NCI-H345 treated with DMSO at 0.1 percent for 48 hours (cell line): ENCODE data around the gene KIF22.
A peak's percentile ranks its signal among the peaks of the same experiment; 100 is the strongest.
"Not testable (repeated sequence)": the region's sequence is repeated elsewhere in the genome, so short reads cannot be mapped to it uniquely, and the experiment has no call there.

ENCODE experiments used
- DNase-seq: peaks from one replicate; lab custom pipeline; 2025; ENCODE audit not compliant: unreplicated experiment; lab: John Stamatoyannopoulos, UW

KIF22 gene

DNA sequence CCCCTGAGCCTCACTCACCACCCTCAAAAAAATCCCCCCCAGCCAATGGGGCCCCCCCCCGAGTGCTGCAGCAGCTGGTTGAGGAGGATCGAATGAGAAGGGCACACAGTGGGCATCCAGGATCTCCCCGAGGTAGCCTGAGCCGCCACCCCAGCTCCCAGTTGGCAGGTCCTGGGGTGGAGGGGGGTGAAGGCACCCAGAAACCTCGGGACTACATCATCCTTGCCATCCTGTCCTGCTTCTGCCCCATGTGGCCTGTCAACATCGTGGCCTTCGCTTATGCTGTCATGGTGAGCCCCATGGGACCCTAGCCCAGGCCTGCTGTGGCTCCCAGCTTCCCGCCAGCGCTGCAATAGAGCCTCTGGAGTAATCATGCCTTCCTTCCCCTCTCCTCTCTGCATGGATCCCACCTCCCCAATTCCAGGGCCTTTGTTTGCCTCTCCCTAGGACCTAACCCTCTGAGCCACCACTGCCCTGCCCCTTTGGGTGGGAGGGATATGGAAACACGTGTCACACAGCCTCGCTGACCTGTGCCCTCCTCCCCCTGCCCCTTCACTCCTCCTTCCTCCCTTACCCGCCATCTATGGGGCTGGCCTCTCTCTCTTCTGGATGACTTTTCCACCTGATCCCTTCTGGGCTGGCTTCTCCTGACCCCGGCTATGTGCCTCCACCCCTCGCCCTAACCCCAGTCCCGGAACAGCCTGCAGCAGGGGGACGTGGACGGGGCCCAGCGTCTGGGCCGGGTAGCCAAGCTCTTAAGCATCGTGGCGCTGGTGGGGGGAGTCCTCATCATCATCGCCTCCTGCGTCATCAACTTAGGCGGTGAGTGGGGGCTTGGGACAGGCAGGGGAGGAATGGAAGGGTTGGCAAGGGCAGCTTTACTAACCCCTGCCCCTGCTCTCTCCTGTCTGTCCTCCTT, 23.4 kb downstream of the KIF22 start:
- no peak for DNase-seq

DNA sequence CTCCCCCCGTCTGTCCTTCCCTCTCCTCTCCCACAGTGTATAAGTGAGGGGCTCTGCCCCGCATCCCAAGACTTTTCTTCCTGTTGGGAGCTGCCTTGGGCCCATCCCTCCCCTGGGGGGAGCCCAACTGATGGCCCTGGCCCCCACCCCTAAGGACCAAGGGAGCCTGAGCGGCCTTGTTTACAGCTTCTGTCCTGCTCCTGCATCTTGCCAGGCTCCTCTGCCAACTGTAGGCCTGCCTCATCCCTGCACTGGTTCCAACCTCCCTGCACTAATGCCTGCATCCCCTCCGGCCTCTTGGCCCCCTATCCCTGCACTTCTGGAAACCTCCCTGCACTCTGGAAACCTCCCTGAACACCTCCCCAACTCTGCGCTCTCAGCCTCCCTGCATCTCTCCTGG, 24.0 kb downstream of the KIF22 start:
- DNase-seq, result no peak

DNA sequence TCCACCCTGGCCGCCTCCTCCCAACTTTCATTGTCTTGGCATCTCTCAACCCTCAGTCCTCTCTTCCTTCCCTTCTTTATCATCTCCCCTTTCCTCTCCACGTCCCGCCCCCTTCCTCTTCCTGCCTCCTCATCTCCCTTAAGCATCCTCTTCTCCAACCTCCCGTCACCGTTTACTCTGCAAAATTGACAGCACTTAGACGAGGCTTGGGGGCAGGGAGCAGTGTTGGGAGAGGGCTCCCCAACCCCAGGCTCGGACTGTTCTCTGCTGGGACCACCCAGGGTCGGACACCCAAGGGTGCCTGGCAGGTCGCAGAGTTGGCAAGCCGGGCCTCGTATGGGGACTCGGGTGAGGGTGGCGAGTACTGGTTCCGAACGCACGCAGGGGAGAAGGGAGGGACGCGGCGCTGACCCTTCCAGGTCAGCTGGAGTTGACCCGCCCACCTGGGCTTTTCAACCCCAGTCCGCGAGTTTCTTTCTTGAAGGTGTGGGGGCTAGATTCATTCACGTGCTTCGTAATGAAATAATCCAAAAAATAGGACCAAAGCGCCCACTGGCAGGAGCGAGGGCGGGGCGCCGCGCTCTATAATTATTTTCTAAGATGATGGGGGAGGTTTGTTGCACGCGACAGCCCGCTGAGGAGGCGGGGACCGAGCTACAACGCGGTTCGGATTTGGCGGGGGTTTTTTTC, 24.6 kb downstream of the KIF22 start:
- DNase-seq, result no peak

DNA sequence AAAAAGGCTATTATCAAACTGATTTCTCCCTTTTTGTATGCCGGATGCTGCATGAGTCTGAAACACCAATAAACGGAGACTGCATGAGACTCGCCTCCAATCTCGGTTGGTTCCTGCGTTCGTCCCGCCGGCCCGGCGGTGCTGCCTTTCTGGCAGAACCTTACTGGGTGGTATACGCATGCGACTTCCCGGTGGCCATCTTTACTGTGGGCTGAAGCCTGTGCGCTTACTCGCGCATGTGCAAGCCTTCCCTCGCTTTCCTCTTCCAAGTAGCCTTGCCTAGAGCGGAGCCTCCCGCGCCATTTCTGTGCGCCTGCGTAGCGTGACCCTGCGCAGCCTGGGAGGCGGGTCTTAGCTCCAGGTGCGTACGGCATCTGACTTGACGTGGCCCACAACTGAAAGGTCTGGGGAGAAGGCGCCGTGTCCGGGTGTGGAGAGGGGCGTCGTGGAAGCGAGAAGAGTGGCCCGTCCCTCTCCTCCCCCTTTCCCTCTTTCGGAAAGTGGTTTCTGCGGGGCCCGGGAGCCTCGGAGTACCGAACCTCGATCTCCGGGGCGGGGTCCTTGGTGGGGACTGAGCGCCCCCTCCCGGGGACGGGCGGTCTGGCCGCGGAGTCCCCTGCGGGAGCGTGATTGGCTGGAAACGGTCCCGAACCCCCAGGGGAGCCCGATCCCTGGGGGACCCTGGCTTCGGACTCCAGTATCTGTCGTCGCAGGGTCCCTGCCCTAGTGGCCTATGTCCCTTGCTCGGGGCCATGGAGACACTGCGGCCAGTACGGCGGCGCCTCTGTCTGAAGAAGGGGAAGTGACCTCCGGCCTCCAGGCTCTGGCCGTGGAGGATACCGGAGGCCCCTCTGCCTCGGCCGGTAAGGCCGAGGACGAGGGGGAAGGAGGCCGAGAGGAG, 25.5 kb downstream of the KIF22 start, which contains the start of gene PAGR1:
PAGR1 (plus strand) TSS at position 360 of the 901 bp plus-strand sequence; CDS start at position 734, 374 bp downstream.
- peak; percentile 99 for DNase-seq

DNA sequence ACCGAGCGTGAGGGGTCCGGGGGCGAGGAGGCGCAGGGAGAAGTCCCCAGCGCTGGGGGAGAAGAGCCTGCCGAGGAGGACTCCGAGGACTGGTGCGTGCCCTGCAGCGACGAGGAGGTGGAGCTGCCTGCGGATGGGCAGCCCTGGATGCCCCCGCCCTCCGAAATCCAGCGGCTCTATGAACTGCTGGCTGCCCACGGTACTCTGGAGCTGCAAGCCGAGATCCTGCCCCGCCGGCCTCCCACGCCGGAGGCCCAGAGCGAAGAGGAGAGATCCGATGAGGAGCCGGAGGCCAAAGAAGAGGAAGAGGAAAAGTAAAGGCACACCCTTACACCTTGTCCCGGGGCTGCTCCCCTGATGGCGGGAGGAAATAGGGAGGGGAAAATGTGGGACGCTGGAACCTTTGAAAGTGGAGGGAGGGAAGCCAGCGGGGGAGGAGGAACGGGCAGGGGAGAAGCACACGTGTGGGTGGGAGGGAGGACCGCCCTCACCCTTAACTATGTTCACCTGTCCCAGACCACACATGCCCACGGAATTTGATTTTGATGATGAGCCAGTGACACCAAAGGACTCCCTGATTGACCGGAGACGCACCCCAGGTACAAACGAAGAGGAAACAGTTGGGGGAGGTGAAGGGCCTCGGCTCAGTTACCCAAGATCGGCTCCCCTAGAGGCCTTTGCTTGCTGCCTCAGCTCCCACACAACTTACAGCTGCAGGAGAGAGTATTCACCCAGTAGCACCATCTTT, 26.3 kb downstream of the KIF22 start:
- peak; percentile 61 for DNase-seq

DNA sequence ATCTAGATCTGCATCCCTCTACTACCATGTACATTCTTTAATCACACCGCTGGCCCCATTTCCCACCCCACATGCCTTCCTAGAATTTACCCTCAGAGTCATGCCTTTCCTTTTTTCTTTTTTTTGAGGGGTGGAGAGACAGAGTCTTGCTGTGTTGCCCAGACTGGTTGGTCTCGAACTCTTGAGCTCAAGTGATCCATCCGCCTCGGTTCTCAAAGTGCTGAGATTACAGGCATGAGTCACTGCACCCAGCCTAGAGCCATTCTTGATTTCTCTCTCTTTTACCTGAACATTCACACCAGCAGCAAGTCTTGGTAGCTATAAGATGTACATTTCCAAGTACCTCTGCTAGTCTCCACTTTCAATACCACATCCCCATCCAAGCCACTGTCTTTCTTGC, 27.5 kb downstream of the KIF22 start:
- DNase-seq, result no peak

DNA sequence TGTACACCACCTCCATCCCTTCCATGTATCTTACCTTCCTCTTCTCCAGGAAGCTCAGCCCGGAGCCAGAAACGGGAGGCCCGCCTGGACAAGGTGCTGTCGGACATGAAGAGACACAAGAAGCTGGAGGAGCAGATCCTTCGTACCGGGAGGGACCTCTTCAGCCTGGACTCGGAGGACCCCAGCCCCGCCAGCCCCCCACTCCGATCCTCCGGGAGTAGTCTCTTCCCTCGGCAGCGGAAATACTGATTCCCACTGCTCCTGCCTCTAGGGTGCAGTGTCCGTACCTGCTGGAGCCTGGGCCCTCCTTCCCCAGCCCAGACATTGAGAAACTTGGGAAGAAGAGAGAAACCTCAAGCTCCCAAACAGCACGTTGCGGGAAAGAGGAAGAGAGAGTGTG, 29.0 kb downstream of the KIF22 start:
- DNase-seq, result no peak

DNA sequence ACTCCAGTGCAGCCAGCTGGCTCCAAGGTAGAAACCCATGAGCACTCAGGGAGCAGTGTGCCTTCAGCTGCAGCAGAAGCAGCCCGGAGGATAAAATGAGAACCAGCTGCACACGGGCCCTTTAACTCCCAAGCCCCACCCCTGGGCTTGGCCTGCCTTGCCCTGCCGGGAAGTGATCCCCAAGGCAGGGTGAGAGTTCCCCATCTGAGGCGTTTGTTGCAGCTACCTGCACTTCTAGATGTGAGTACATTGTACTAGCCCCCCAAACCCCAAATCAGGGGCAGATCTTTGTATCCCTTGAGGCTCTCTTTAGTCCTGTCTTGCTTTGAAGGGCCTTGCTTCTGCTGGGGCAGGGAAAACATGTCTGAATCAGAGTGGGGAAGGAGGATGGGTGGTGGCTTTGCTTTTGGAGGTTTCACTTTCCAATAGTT, 29.7 kb downstream of the KIF22 start, which contains the start of gene MVP:
MVP (plus strand) TSS at position 192 of the 431 bp plus-strand sequence. CDS start 10,088 bp downstream, outside the sequence.
- peak; percentile 51 for DNase-seq

DNA sequence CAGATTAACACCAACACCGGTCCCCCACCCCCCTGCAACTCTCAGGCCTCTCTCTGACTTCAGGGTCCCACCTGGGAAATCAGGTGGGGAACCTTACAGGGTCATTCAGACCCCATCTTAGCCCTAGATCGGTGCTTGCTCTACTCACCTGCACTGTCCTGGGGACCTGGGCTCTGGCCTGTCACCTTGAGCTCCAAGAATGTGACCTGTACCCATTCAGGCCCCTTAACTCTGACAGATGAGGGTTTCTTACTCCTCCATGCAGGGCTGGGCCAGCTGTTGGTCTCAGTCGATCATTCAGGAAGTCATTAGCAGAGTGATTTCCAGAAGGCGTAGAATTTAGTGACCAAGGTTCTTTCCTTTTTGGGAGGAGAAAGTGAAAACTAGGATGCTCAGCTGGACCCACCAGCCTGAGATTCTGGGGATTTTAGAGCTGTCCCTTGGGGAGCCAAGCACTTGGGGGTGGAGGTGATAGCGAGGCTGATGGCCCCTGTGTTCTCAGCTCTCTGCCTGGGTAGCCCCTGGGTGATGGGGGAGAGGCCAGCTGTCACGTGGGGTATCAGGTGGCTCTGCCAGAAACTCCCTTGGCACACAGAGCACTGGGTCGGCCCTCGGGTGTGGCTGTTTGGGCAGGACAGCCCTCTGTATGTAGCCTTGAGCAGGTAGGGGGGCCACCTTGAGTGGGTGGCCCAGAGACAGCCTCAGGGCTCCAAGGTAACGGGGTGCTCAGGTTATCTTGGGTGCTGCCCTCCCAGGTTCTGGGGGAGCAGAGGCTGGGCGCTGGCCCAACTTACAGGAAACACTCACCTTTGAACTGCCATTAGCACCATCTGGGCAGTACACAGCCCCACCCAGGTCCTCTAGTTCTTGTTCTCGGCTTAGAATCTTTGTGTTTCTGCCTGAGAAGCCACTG, 30.4 kb downstream of the KIF22 start:
- no peak for DNase-seq

DNA sequence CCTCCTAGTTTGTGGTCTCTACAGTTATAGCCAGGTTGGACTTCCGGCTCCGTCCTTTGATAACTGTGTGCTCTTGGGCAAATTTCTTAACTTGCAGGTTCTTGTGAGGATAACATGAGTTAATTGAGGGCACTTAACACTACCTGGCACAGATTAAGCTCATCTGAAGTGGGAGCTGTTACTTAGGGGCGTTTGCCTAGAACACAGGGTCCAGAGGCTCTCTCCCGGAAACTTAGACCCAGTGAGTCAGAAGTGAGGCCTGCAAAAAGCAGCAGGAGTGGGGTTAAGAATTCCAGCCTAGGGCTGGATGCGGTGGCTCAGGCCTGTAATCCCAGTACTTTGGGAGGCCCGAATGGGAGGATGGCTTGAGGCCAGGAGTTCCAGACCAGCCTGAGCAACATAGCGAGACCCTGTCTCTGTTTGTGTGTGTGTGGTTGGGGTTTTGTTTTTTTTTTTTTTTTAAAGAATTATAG, 31.1 kb downstream of the KIF22 start:
- no peak for DNase-seq

DNA sequence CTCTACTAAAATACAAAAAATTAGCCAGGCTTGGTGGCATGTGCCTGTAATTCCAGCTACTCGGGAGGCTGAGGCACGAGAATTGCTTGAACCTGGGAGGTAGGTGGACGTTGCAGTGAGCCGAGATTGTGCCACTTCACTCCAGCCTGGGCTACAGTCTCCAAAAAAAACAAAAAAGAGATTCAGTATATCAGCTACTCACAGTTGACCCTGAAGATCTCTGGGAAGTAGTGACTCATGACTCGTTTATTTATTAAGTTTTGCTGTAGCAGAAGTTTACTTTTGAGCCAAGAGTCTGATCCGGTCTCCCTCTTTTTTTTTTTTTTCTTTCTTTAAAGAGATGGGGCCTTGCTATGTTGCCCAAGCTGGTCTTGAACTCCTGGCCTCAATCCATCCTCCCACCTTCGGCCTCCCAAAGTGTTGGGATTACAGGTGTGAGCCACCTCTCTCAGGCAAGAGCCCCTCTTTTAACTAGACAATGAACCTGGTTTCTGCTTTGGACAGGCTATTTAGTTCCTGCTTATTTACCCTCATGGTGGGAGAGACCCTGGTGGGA, 34.1 kb downstream of the KIF22 start:
- no peak for DNase-seq

DNA sequence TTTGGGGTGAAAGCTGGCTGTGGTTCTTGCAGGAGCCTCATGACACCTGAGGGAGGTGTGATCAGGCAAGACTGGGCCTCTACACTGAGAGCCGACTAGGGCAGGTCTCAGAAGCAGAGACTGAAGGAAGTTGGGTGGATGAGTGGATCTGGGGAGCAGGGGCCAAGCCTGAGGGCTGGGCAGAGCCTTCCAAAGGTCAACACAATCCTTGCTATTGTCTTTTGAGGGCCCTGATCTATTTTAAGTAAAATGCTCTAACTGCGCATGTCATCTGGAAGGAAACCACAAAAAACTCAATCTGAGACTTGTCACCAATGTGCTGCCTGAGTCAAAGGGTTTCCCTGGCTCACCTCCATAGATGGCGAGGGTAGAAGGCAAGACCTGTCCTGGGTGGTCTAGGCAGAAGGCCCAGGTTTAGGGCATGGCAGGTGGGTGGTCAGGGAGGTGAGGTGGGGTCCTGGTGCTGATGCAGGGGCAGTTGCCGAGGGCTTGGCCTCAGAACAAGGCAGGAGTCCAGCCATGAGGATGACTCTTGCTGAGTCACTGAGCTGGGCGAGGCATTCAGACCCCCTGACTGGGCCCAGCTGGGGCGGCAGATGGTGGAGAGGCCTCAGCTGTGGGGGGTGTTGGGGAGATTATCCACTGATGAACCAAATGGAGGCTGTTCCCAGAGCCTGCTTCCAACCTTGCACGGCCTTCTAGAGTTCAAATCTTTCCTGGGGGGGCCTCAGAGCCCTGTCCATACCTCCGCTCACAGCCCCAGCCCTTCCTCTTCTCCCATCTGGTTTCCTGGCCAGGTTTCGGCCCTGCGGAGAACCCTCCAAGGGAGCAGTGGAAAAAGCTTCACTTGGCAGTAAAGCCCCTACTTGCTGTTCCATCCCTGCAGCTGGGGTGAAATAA, 34.8 kb downstream of the KIF22 start:
- no peak for DNase-seq

DNA sequence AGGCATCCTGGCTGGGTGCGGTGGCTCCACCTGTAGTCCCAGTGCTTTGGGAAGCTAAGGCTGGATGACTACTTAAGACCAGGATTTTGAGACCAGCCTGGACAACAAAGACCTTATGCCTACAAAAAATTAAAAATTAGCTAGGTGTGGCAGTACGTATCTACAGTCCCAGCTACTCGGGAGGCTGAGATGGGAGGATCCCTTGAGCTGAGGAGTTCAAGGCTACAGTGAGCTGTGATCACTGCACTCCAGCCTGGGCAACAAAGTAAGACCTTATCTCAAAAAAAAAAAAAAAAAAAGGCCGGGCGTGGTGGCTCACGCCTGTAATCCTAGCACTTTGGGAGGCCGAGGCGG, 35.8 kb downstream of the KIF22 start:
- no peak for DNase-seq

DNA sequence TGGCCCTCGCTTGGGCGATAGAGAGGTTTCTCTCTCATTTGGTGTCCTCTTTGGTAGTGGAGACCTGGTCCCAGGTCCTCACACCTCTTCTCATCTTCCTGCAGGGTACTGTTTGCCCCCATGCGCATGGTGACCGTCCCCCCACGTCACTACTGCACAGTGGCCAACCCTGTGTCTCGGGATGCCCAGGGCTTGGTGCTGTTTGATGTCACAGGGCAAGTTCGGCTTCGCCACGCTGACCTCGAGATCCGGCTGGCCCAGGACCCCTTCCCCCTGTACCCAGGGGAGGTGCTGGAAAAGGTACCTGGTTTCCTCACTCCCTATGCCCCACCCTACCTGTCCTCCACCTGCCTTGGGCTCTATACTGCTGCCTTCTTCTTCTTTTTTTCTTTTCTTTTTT, 40.2 kb downstream of the KIF22 start:
- no peak for DNase-seq

DNA sequence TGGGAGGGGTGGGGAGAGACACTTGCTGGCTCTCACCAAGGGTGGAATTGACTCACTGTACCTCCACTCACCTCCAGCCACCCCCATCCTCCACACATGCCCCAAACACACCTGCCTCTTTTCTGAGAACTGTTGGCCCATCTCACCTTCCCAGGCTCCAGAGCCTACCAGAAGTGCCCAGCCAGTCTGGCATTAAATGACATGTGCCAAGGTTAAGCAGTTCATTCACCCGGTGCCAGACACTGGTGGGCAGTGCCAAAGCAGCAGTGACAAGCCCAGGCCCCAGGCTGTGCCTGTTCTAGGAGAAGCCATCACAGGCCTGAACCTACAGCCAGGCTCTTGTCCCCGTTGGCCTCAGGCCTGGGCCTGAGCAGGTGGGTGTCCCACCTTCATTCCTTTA, 40.9 kb downstream of the KIF22 start:
- DNase-seq, result no peak

DNA sequence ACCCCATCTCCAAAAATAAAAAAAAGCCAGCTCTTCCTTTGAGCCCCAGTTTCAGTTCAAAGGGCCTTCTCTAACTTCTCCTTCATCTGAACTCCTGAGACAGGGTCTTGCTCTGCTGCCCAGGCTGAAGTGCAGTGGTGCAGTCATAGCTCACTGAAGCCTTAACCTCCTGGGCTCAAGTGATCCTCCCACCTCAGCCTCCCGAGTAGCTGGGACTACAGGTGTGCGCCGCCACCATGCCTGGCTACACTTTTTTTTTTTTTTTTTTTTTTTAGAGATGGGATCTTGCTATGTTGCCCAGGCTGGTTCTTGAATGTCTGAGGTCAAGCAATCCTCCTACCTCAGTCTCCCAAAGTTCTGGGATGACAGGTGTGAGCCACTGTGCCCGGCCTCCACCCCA, 42.7 kb downstream of the KIF22 start:
- DNase-seq, result not testable (repeated sequence)

DNA sequence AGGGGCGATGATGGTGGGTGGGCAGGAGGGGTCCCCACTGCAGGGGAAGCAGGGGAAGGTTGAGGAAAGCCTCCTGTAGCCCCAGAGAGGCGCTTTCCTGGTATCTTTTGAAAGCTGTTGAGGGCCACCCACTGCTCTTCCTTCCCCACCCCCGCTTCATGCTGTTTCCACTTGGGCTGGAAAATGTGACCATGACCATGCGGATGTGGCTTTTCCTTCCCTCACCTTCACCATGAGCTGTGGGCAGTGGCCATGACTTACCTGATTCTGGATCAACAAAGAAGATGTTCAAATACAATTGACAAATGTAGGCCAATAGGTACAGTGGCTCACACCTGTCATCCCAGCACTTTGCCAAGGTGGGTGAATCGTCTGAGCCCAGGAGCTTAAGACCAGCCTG, 43.5 kb downstream of the KIF22 start:
- DNase-seq, result no peak

DNA sequence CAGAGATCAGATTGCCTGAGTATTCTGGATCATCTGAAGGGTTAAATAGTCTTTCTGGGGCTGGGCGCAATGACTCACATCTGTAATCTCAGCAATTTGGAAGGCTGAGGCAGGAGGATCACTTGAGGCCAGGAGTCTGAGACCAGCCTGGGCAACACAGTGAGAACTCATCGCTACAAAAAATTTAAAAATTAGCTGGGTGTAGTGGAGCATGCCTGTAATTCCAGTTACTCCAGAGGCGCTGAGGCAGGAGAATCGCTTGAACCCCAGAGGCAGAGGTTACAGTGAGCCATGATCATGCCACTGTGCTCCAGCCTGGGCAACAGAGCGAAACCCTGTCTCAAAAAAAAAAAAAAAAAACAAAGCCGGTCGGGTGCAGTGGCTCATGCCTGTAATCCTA, 45.4 kb downstream of the KIF22 start:
- no peak for DNase-seq
